ENCODE results near the gene TMPRSS13. TPM values are rescaled to one million over a fixed set of nuclear protein-coding genes. Genes with fewer than 3 reads are reported as not detected.

The TMPRSS13 gene
- polyA plus RNA-seq, 1 donor from 2014 or later = not detected

DNA sequence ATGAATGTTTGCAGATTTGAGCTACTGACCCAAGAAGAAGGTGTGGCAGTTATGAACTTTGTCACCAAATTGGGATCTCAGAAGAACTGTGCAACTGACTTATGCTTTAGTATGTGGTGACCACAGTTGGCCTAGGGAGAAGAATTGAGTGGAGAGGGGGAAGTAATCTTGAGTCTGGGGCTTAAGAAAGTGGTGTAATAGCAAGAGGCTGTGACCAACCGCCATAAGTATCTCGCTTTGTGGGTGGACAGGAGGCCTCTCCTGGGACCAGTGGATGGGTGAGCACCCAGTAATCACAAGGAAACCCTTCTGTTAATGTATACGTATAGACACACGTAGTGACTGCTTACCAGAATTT is 44.3 kb upstream of the TMPRSS13 start:
- no peaks in the 10 kb centered on the region for H3K27me3 ChIP-seq (ENCODE audit: insufficient read depth, low read depth, low read length)
- no peaks in the 10 kb centered on the region for H4K20me1 ChIP-seq (ENCODE audit: insufficient read depth)
- no peak overlapping the region for H2AFZ ChIP-seq (ENCODE audit: low read depth, low read length)
- no peaks in the 10 kb centered on the region for H3K9me2 ChIP-seq (ENCODE audit: insufficient read depth, low read length)
- no peaks in the 10 kb centered on the region for H3K79me2 ChIP-seq (replicated peaks; ENCODE audit: insufficient read depth, low read length)
- H3K4me2 ChIP-seq (ENCODE audit: low read length) = no peak overlapping the region
- no peak overlapping the region for H3K4me3 ChIP-seq (ENCODE audit: low read length)
- no peaks in the 10 kb centered on the region for H3K36me3 ChIP-seq (ENCODE audit: insufficient read depth, low read length)
- H3K27ac ChIP-seq (ENCODE audit: low read length) = no peak overlapping the region
- no peaks in the 10 kb centered on the region for H3K9me3 ChIP-seq (ENCODE audit: low read length)
- no peaks in the 10 kb centered on the region for H3F3A ChIP-seq (ENCODE audit: insufficient read depth, low read length, poor library complexity, severe bottlenecking)
- no peak for TF ChIP-seq RAD21 (conservative IDR thresholded peaks at IDR 0.05)
- TF ChIP-seq EZH2 (IDR thresholded peaks at IDR 0.05; ENCODE audit: borderline replicate concordance, insufficient read depth, low read length, poor library complexity, severe bottlenecking) = no peak
- no peak for TF ChIP-seq CTCF (IDR thresholded peaks at IDR 0.05; ENCODE audit: poor library complexity, severe bottlenecking)
- TF ChIP-seq TAF1 (IDR thresholded peaks at IDR 0.05; ENCODE audit: low read depth) = no peak
- TF ChIP-seq MXI1 (conservative IDR thresholded peaks at IDR 0.05; ENCODE audit: poor library complexity, severe bottlenecking) = no peak
- TF ChIP-seq EP300 (conservative IDR thresholded peaks at IDR 0.05; ENCODE audit: poor library complexity, severe bottlenecking) = no peak
- TF ChIP-seq REST (IDR thresholded peaks at IDR 0.05; ENCODE audit: borderline replicate concordance) = no peak
- TF ChIP-seq POLR2AphosphoS5 (IDR thresholded peaks at IDR 0.05) = no peak
- TF ChIP-seq SMC3 (conservative IDR thresholded peaks at IDR 0.05; ENCODE audit: poor library complexity) = no peak
- H3K9ac ChIP-seq (ENCODE audit: low read length) = no peak overlapping the region

DNA sequence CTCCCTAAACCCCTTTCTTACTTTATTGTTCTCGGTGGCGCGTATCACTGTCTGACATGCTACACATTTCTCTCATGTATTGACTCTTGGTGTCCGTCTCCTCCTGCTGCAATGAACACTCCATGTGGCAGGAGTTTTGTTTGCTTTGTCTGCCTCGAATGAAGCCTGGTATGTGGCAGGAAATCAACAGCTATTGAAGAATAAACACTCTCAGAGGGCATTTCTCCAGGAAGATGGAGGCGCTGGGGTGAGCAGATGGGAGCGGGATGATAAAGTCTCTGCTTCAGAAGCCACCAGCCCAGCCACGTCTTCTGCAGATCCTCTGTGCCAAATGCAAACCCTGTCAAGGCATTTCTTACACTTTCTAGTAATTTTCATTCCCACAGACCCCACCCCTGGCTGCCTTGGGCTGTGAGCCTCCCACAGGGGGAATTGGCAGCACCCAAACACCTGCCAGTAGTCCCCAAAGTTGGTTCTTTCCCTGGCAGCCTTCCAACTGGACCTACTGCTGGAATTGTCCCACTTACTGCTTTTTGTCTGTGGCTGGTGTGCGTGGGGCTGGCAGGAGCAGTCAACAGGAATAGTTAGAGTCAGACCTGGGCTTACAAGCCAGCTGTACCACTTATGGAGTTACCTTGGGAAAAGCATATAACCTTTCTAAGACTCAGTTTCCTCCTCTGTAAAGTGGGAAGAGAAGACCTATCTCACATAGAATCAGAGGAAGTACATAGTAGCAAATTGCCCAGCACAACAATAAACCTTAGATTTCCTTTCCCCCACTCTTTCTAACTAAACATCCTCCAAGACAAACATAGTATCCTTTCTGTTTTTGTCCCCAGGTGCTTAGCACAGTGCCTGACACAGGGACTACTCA is 43.7 kb upstream of the TMPRSS13 start:
- TF ChIP-seq CTCF (IDR thresholded peaks at IDR 0.05; ENCODE audit: poor library complexity, severe bottlenecking) (no peak), REST (IDR thresholded peaks at IDR 0.05; ENCODE audit: borderline replicate concordance) (no peak), TAF1 (IDR thresholded peaks at IDR 0.05; ENCODE audit: low read depth) (no peak), EZH2 (IDR thresholded peaks at IDR 0.05; ENCODE audit: borderline replicate concordance, insufficient read depth, low read length, poor library complexity, severe bottlenecking) (no peak), RAD21 (conservative IDR thresholded peaks at IDR 0.05) (no peak), SMC3 (conservative IDR thresholded peaks at IDR 0.05; ENCODE audit: poor library complexity) (no peak), MXI1 (conservative IDR thresholded peaks at IDR 0.05; ENCODE audit: poor library complexity, severe bottlenecking) (no peak), EP300 (conservative IDR thresholded peaks at IDR 0.05; ENCODE audit: poor library complexity, severe bottlenecking) (peak; percentile 55), POLR2AphosphoS5 (IDR thresholded peaks at IDR 0.05) (peak; percentile 49)
- Histone ChIP-seq H3K9me2 (ENCODE audit: insufficient read depth, low read length) (no peaks in the 10 kb centered on the region), H3K27ac (ENCODE audit: low read length) (no peak overlapping the region), H3K9ac (ENCODE audit: low read length) (no peak overlapping the region), H3F3A (ENCODE audit: insufficient read depth, low read length, poor library complexity, severe bottlenecking) (no peaks in the 10 kb centered on the region), H4K20me1 (ENCODE audit: insufficient read depth) (no peaks in the 10 kb centered on the region), H3K27me3 (ENCODE audit: insufficient read depth, low read depth, low read length) (no peaks in the 10 kb centered on the region), H3K4me2 (ENCODE audit: low read length) (no peak overlapping the region), H3K36me3 (ENCODE audit: insufficient read depth, low read length) (no peaks in the 10 kb centered on the region), H2AFZ (ENCODE audit: low read depth, low read length) (no peak overlapping the region), H3K4me3 (ENCODE audit: low read length) (no peak overlapping the region), H3K79me2 (replicated peaks; ENCODE audit: insufficient read depth, low read length) (no peaks in the 10 kb centered on the region), H3K9me3 (ENCODE audit: low read length) (no peaks in the 10 kb centered on the region)

All from neural cell (in vitro differentiated cells).